C4-2B (cell line): ENCODE measurements around the gene WWOX.

Experiments used
- ZFX ChIP-seq: fragments of 450-650 bp; IDR thresholded peaks from 2 replicates; pipeline ENCODE4 v1.6.1; 2017
- TF ChIP-seq, protein P1 (sequence below): fragments of 450-650 bp; conservative IDR thresholded peaks from 2 replicates; pipeline ENCODE4 v1.5.1; 2017; ENCODE audit warnings: mild to moderate bottlenecking

DNA sequence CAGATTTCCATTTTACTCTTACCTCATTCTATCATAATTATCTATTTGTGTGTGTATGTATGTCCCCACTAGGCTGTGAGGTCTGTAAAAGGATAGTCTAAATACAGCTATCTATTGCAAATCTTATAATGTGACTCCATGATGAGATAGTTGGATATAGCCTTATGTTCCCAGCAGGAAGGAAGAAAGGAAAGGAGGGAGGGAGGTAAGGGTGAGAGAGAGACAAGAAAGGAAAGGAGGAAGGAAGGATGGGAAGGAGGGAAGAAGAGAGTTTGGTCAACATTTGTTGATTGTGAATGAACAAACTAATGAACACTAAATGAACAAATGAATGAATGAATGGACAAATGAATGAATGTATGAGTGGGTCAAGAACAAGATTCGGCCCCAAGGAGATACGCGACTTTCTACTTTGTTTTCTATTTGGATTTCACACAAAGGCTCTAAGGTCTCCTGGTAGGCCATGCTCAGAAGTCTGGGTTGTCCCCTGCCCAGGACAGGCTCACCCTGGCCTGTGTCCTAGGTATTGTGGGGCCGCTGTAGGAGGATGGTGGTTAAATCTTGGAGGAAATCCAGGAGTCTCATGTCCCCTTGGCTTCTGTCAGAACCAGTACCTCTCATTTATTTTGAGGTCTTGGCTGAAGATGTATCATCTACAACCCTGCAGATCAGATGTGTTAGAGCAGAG, 195.2 kb downstream of the WWOX start:
- TF ChIP-seq, protein P1, sequence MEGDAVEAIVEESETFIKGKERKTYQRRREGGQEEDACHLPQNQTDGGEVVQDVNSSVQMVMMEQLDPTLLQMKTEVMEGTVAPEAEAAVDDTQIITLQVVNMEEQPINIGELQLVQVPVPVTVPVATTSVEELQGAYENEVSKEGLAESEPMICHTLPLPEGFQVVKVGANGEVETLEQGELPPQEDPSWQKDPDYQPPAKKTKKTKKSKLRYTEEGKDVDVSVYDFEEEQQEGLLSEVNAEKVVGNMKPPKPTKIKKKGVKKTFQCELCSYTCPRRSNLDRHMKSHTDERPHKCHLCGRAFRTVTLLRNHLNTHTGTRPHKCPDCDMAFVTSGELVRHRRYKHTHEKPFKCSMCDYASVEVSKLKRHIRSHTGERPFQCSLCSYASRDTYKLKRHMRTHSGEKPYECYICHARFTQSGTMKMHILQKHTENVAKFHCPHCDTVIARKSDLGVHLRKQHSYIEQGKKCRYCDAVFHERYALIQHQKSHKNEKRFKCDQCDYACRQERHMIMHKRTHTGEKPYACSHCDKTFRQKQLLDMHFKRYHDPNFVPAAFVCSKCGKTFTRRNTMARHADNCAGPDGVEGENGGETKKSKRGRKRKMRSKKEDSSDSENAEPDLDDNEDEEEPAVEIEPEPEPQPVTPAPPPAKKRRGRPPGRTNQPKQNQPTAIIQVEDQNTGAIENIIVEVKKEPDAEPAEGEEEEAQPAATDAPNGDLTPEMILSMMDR: no peak
- no peak for TF ChIP-seq ZFX
